NCI-H226 (cell line): Measurements from ENCODE around the gene CCDC15.
"Not testable (repeated sequence)": the region's sequence is repeated elsewhere in the genome, so short reads cannot be mapped to it uniquely, and the experiment has no call there.

Experiments
- DNase-seq: peaks from one replicate; pipeline ENCODE4 v3.0.0-alpha.2; 2015

CCDC15 gene

GRCh38 chr11:125001079-125001778, 47.2 kb downstream of the CCDC15 start:
- no peak for DNase-seq

GRCh38 chr11:125001849-125002248, 47.8 kb downstream of the CCDC15 start:
- DNase-seq = no peak

- no peak for DNase-seq
Measured at GRCh38 chr11:125005491-125005890, 51.5 kb downstream of the CCDC15 start.

GRCh38 chr11:125016413-125016812, 62.4 kb downstream of the CCDC15 start:
- DNase-seq = no peak

- no peak for DNase-seq
Measured at GRCh38 chr11:125020342-125020741, 66.3 kb downstream of the CCDC15 start.

DNA sequence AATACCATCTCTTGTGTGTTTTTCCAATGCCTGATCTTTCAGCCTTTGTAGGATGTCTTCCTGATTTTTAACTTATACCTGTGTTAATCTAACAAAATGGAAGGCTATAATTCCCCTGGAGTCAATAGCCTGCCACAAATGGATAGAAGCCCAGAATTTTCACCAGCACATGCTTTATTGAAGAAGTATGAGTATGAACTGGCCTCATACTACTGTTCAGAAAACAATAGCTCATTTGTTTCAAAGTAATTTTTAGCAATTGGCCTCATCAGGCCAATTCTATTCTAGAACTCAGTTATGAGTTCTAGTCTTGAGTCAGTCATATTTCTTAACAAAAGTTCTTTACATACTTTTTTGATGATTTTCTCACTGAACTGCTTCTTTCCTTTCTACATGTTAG, 68.5 kb downstream of the CCDC15 start:
- DNase-seq = no peak

GRCh38 chr11:125025968-125026367, 72.0 kb downstream of the CCDC15 start:
- DNase-seq = no peak

- DNase-seq = not testable (repeated sequence)
Measured at GRCh38 chr11:125029431-125029830, 75.4 kb downstream of the CCDC15 start.

GRCh38 chr11:125036933-125037332, 82.9 kb downstream of the CCDC15 start:
- DNase-seq = peak; percentile 70

GRCh38 chr11:125049164-125049792, 95.3 kb downstream of the CCDC15 start:
- DNase-seq = no peak

DNA sequence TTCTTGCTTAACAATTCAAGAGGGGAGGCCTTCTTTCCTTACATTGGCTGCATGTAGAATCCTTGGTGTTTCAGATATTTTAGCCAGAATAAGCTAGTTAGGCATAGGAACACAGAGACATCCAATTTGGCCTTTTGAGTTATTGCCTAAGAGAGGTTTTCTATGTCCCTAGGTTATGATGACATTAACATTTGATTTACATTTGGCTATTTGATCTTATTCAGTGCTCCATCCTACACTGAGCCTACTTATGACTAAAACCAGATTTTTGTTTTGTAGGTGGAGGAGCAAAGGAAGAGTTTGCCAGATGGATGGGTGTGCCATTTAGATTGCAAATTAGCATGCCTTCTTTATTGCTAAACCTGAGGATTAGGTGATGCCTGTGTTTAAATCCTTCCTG, 98.0 kb downstream of the CCDC15 start:
- DNase-seq = no peak

GRCh38 chr11:125053167-125053566, 99.2 kb downstream of the CCDC15 start:
- DNase-seq = no peak

GRCh38 chr11:125055107-125055715, 101.2 kb downstream of the CCDC15 start:
- DNase-seq = no peak

- DNase-seq = not testable (repeated sequence)
Measured at GRCh38 chr11:125056111-125056510, 102.1 kb downstream of the CCDC15 start.

DNA sequence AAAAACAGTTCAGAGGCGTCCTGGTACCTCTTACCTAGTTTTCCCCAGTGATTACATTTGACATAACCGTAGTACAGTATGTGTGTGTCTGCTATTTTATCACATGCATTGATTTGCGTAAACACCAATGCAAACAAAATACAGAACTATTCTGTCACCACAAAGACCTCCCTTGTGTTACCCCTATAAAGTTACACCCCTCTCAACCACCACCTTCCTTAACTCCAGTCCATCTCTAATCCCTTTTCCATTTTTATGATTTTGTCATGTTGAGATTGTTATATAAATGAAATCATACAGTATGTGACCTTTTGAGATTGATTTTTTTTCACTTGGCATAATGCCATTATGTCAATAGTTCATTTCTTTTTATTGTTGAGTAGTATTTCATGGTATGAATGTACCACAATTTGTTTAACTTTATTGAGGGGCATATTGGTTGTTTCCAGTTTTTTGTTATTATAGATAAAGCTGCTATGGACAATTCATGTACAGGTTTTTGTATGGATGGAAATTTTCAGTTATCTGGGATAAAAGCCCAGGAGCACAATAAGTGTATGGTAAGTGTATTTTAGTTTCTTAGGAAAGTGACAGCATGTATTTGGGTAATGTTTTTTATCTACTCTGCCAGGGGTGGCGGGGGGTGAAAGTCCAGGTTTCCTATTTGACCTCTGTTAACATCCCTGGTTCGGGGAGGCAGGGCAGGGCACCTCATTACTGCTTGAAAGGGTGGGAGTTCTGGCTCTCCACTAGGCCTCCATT, 103.1 kb downstream of the CCDC15 start:
- DNase-seq = no peak

DNA sequence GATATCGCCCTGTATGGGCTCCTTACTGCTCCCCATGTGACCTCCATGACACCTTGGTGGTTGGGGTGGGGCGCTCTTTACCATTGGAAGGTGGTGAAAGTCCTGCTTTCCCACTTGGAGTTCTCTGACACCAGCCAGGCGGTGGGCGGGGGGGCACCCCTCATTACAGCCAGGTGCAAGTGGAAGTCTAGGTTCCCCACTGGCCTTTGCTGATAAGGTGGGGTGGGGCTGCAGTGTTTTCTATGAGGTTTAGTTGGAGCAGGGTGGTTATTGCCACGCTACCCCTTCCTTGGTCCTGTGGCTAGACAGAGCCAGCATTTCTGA, 103.7 kb downstream of the CCDC15 start:
- no peak for DNase-seq

DNA sequence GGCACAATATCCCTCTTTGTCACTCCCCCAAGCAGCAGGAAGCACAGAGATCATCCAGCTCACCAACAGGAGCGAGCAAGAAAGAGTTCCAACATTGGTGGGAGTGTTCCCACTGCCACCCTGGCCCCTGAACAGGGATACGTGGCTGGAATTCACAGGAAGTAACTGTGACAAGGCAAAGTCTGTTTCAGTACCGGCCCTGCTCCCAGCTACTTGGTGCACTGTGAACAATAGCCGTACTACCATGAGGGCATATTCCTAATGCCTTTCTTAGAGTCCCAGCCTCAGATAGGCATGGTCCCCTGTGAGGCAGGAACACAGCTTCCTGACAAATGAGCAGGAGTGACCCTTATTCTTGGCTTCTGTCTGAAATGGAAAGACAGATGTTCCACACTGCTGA, 107.3 kb downstream of the CCDC15 start:
- no peak for DNase-seq

DNA sequence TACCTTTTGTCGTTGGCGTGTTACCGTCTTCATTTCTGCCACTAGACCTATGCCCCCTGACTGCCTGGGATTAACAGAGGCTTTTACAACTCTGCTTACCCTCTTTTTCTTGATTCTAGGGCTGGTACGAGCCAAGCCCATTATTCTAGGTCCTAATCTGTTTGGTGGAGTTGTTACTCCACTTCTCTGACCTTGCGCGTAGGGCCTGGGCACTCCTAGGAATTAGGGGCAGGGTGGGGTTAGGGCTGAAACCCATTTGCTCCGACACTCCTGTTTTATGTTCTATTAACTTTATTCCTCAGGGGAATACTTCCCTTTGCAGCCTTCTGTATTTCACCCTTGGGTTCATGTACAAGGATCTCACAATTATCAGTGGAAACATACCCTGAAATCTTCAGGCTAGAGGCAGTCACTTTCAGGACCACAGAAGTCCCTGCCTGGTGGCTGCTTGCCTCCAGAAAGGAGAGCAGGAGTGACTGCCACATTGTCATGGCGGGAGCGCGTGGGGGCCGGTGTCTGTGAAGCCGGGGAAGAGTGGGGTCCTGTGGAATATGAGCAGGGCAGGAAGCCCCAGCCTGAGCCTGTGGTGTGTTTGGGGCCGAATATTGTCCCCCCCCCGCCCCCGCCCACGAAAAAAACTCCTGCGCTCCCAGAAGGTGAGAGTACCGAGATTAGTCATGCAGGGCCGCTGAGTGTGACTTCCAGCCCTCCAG, 108.4 kb downstream of the CCDC15 start:
- no peak for DNase-seq

- DNase-seq = no peak
Measured at GRCh38 chr11:125062931-125063428, 109.0 kb downstream of the CCDC15 start, which contains the start of gene SLC37A2. SLC37A2 (plus strand) TSS chr11:125063305; CDS start chr11:125063368, 63 bp downstream.

DNA sequence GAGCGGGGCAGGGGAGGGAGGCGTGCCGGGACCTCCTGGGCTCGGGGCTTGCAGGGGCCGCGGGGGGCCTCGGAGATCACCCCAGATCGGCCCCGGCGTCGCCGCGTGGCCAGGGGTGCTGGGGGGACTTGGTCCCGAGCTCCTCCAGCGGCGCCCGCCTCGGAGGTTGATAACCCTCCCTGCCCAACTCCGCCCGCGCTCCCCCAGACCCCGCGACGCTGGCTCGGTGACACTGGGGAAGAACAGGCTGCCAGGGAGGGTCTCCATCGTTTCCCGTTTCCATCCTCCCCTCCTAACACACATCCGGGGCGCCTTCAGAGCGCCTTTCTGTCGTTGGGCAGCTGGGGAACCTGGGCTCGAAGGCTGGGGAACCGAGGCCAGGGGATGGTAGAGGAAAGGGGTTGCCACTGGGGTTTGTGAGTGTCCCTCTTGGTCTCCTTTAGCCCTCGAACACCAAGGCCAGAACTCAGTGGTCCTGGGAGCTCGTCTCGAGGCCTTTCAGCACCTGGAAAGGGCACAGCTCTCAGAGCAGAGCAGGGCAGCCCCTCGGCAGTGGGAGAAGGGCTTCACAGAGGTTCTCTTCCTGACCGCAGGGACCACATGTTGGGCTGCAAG, 109.5 kb downstream of the CCDC15 start:
- no peak for DNase-seq

DNA sequence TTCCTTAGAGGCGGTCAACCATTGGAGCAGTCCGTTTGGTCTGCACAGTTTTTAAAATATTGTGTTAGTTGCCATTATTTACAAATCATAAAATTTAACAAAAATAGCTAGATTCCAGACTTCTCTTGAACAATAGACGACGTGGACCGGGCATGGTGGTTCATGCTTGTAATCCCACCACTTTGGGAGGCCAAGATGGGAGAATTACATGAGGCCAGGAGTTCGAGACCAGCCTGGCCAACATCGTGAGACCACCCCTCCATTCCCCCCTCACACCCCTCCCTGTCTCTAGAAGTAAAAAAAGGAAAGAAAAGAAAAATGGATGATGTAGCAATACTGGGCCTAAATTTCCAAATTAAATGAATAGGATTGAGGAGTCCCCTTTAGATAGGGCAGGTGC, 110.1 kb downstream of the CCDC15 start:
- no peak for DNase-seq

DNA sequence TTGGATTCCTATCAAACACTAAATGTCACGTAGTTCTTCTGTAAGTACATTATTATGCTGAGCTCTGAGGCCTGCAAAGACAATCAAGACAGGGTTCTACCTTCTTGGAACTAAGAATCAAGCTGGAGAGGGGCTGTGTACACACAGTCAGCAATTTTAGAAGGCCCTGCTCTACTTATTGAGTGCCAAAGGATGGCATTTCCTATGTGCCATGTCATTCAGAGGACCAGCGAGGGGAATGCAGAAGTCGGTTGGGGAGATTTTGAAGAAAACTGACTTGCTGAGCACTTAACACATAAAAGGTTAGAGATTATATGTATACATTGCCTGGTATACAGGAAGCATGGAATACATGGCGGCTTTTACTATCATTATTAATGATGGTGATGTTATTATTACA, 114.4 kb downstream of the CCDC15 start:
- DNase-seq = no peak
